Transverse colon (tissue), 3 donors: ENCODE measurements around the gene RNF5.

ENCODE experiments used
- EP300 ChIP-seq: sonication (generic); formaldehyde crosslinking; IDR thresholded peaks from one replicate; pipeline ENCODE4 v1.6.1; 2017; ENCODE audit warnings: antibody characterized with exemption, low read depth
- POLR2A ChIP-seq: fragments of 450-650 bp; IDR thresholded peaks from one replicate; pipeline ENCODE4 v1.6.1; 2016; ENCODE audit warnings: antibody characterized with exemption, mild to moderate bottlenecking, moderate library complexity
- TF ChIP-seq, protein P1 (sequence below), 5 experiments: fragments of 200-600 bp in 3 of 5; fragments of 450-650 bp in 2 of 5; sonication (generic) in 3 of 5; IDR thresholded peaks; 1 replicate in 2 of 5; 2 replicates in 3 of 5; pipeline ENCODE4 v1.5.1; 2016 to 2017; ENCODE audit warnings: antibody characterized with exemption in 5 of 5, inconsistent platforms in 3 of 5, mild to moderate bottlenecking in 2 of 5, moderate library complexity in 1 of 5

DNA sequence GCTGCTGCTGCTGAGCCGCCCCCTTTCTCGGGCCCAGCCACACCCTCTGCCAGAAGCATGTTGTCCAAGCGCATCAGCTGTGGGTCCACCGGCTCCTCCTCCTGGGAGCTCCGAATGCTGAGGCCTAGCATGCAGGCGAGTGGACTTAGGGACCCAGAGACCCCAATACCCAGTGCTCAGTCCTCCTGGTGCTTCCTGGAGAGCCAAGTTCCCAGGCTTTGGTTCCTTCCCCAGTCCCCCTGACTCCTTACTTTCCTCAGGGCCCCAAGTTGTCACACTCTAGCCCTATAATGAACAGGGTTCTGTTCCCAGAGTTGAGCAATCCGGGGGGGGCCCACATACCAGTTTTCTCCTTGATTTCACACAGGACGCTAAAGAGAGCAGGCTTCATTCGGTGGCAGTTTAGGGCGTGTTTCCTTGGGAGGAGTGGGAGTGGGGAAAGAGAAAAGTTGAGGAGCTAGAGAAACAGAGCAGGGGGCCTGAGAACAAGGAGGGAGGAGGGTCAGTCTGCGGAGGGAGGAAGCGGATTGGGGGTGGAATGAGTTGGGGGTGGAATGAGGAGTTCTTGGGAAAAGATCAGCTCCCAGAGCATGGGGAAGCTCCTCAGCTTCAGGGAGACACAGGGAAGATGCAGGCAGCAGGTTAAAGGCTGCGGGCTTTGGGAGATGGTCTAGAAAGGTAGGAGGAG, 10.3 kb downstream of the RNF5 start:
- TF ChIP-seq, protein P1, sequence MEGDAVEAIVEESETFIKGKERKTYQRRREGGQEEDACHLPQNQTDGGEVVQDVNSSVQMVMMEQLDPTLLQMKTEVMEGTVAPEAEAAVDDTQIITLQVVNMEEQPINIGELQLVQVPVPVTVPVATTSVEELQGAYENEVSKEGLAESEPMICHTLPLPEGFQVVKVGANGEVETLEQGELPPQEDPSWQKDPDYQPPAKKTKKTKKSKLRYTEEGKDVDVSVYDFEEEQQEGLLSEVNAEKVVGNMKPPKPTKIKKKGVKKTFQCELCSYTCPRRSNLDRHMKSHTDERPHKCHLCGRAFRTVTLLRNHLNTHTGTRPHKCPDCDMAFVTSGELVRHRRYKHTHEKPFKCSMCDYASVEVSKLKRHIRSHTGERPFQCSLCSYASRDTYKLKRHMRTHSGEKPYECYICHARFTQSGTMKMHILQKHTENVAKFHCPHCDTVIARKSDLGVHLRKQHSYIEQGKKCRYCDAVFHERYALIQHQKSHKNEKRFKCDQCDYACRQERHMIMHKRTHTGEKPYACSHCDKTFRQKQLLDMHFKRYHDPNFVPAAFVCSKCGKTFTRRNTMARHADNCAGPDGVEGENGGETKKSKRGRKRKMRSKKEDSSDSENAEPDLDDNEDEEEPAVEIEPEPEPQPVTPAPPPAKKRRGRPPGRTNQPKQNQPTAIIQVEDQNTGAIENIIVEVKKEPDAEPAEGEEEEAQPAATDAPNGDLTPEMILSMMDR (IDR thresholded peaks at IDR 0.05) = no peak
- TF ChIP-seq EP300 = no peak
- TF ChIP-seq POLR2A = no peak
